GM12873 (cell line): ENCODE data around the gene MCTP1.

Source experiments
- CTCF ChIP-seq: IDR thresholded peaks from 2 replicates; pipeline ENCODE4 v1.5.1; 2012; ENCODE audit warnings: low read depth, mild to moderate bottlenecking, moderate library complexity, low read length, control low read depth; ENCODE audit not compliant: insufficient read depth; ENCODE audit errors: missing control alignments

Gene MCTP1

DNA sequence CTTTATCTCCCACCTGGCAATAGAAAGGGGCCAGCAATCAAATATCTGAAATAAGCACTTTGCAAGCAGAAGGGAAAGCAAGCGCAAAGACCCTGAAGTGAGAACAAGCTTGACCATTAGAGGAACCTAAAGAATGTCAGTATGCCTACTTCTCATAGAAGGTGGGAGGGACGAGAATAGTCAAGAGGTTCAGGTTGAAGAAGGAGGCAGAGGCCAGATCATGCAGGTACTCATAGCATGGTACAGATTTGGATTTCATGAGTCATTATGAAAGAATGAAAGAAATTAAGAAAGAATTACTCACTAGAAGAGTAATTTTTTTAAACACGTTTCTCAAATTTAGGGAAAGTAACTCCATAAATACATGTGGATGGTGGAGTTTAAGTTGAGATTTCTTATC, 33.7 kb downstream of the MCTP1 start:
- no peak for TF ChIP-seq CTCF

- TF ChIP-seq CTCF: no peak
These were observed 40.4 kb downstream of the MCTP1 start for GRCh38 chr5:95244479-95244878.

DNA sequence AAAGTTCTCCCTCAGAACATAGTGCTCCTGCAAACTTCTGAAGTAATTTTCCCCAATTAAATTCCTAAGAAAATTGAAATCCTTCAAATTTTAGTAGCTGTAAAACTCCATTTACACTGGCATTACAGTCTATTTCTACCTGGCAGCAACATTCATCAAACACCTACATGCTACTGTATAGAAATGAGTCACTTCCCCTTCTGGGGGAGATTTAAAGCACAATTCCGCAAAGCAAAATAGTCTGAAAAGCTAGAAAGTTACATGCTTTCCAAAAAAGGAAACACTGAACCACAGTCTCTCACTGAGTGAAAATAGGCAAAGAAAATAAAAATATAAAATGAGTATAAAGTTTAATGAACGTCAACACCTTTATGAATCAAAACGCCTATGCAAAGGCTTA, 43.3 kb downstream of the MCTP1 start:
- TF ChIP-seq CTCF: no peak

DNA sequence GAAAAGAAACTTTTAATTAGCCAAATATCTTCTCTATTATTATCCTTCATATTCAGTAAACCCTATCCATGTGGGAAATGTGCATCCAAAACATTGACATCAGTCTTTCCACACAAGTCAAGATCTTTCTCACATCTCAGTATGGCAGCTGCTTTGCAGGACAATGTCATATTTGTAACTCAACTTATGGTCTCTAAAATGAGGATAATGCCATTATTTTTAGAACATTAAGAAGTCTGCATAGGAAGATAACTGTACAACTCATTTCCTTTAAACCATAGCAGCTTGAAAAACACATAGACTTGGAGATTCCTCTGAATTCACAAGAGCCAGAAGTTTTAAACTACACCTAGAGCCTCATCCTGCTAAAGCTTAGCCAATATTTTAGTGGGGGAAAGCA, 43.7 kb downstream of the MCTP1 start:
- TF ChIP-seq CTCF: no peak

GRCh38 chr5:95238560-95239325, 46.2 kb downstream of the MCTP1 start:
- TF ChIP-seq CTCF: peak; percentile 34

DNA sequence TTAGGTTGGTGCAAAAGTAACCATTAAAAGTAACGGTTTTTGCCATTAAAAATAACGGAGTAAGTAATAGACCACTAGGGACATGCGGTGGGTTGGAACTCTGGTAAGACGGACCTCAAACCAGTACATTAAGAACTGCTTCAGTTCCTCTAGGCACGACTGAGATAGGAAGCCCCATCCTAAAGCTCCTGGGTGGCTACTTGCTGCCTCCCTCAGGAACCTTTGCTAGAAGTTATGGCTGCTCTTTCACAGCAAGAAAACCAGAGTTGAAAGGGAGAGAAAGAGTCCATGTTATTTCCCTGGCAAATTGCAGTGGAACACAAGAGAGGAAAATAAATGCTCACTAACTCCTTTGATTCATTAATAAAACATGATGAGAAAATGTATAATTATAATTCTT, 47.6 kb downstream of the MCTP1 start:
- TF ChIP-seq CTCF: no peak

DNA sequence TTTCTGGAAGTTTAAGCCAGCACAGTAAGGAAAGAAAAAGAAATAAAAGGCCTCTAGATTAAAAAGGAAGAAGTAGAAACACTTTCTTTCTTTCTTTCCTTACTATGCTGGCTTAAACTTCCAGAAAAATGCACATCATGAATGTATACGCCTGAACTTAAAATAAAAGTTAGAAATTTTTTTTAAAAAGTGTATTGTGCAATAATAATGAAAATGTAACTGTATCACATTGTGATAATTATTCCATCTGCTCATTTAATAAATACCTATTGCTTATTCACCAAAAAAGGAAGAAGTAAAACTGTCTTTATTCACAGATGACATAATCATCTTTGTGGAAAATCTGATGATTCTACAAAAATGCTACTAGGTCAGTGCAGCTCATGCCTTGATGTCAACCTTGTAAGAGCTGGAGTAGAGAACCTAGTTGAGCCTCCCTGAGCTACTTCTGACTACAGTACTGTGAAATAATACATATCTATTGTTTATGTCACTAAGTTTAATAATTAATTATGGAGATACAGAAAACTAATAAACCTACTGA, 49.4 kb downstream of the MCTP1 start:
- no peak for TF ChIP-seq CTCF
